Stimulated activated CD8-positive, alpha-beta memory T cell treated with anti-CD3 and anti-CD28 coated beads, Interleukin-7, amount 100 ng/mL, for 48 hours (primary cell): ENCODE measurements around the gene POTEH.
"Not testable (repeated sequence)": the region's sequence is repeated elsewhere in the genome, so short reads cannot be mapped to it uniquely, and the experiment has no call there.

Source experiments
- DNase-seq, 2 donors: peaks; one replicate each; pipeline ENCODE4 v3.0.0-alpha.2; 2020; ENCODE audit warnings: low read depth in 1 of 2; ENCODE audit errors: extremely low read depth in 1 of 2

The POTEH gene

GRCh38 chr22:15689749-15690125, at the start of gene POTEH:
TSS of gene POTEH (plus strand) at chr22:15690026. CDS start at chr22:15690078, 52 bp downstream.
- DNase-seq: not testable (repeated sequence)

GRCh38 chr22:15642288-15642861, 47.5 kb upstream of the POTEH start:
- not testable (repeated sequence) for DNase-seq

GRCh38 chr22:15651954-15652353, 37.9 kb upstream of the POTEH start:
- not testable (repeated sequence) for DNase-seq

- DNase-seq: not testable (repeated sequence)
Observed at GRCh38 chr22:15652738-15653137, 37.1 kb upstream of the POTEH start.

GRCh38 chr22:15653241-15653640, 36.6 kb upstream of the POTEH start:
- DNase-seq: not testable (repeated sequence)

- DNase-seq: not testable (repeated sequence)
Observed at GRCh38 chr22:15661102-15661501, 28.7 kb upstream of the POTEH start.

- DNase-seq: not testable (repeated sequence)
Observed at GRCh38 chr22:15664682-15665081, 25.1 kb upstream of the POTEH start.

- DNase-seq: not testable (repeated sequence)
Observed at GRCh38 chr22:15665478-15665877, 24.3 kb upstream of the POTEH start.

GRCh38 chr22:15669430-15669829, 20.4 kb upstream of the POTEH start:
- not testable (repeated sequence) for DNase-seq

- not testable (repeated sequence) for DNase-seq
Observed at GRCh38 chr22:15679702-15680101, 10.1 kb upstream of the POTEH start.

- not testable (repeated sequence) for DNase-seq
Observed at GRCh38 chr22:15684115-15684514, 5.7 kb upstream of the POTEH start.

GRCh38 chr22:15684695-15685094, 5.1 kb upstream of the POTEH start:
- DNase-seq: not testable (repeated sequence)

GRCh38 chr22:15685641-15686040, 4.2 kb upstream of the POTEH start:
- not testable (repeated sequence) for DNase-seq

- DNase-seq: not testable (repeated sequence)
Observed at GRCh38 chr22:15687086-15687485, 2.7 kb upstream of the POTEH start.

- DNase-seq: not testable (repeated sequence)
Observed at GRCh38 chr22:15687676-15688075, 2.1 kb upstream of the POTEH start.

- not testable (repeated sequence) for DNase-seq
Observed at GRCh38 chr22:15688090-15688489, 1.7 kb upstream of the POTEH start.

- not testable (repeated sequence) for DNase-seq
Observed at GRCh38 chr22:15689012-15689748, 646 bp upstream of the POTEH start.

GRCh38 chr22:15713600-15713999, 23.8 kb downstream of the POTEH start:
- not testable (repeated sequence) for DNase-seq

- not testable (repeated sequence) for DNase-seq
Observed at GRCh38 chr22:15714125-15714524, 24.3 kb downstream of the POTEH start.

GRCh38 chr22:15721884-15722283, 32.1 kb downstream of the POTEH start:
- not testable (repeated sequence) for DNase-seq

- not testable (repeated sequence) for DNase-seq
Observed at GRCh38 chr22:15729209-15729917, 39.5 kb downstream of the POTEH start.

GRCh38 chr22:15731023-15731422, 41.2 kb downstream of the POTEH start:
- DNase-seq: not testable (repeated sequence)
